CD4-positive, alpha-beta T cell treated with Interleukin-15 for 1 hour (primary cell): ENCODE measurements around the gene IGF1.
A peak's percentile ranks its signal among the peaks of the same experiment; 100 is the strongest.

ENCODE experiments used
- DNase-seq: peaks from one replicate; pipeline ENCODE4 v3.0.0-alpha.2; 2020

IGF1 gene

DNA sequence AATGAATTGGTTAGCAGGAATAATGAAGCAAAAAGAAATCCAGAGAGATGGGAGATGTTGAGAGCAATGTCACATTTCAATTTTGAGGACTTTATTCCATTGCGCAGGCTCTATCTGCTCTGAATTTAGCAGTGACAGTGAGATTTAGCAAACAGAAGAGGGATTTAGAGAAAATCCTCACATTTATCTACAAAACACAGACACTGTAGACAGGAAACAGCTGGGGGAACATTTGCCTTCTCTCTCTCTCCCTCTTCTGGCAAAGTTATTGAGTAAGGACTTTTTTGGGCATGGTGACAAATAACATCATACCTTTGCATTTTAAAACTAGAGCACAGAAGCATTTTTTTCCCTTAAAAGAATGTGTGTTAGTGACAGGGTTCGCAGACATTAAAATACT, at the start of gene IGF1:
Gene IGF1, minus strand, starts transcription at position 158 of the 400 bp plus-strand sequence. CDS start 182 bp downstream, outside the sequence.
- no peak for DNase-seq

DNA sequence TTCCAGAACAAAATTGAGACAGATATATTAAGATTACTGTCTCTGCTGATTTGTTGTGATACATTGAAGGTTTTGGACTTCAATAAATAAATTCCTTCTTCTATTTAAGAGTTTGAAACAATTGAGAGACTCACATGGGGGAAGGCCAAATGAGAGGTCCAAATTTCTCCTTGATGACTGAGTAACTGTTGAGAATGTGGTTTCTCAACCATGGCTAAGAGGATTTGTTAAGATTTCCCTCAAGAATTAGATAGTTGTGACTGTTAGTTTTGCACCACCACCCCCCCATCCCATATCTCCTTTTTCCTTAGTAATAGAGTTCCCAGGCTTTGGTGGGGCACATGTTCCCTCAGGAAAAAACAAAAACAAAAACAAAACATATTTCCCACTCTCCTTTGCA, 47.7 kb upstream of the IGF1 start:
- no peak for DNase-seq

DNA sequence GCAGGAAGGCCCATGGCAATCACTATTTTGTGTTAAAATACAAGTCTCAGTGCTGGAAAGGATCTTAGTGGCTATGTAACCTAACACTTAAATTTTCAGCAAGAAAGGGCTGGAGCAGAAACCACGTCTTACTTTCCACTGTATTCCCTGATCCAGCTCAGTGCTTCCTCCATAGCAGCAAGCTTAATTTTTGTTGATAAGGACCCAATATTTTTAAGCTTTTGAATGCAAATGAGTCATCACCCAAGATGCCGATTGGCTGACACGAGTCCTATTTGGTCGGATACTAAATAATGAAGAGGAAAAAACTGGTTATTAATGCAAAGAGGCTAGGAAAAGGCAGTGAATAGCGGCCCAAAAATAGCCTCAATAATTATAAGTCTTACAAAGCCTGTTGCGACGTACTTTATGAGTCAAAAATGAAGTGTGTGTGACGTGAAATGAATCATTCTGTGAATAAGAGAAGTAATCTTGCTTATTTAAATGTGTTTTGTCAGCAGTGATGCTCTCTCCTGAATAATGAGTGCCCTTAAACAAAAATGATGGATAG, 46.9 kb upstream of the IGF1 start:
- DNase-seq, result no peak

DNA sequence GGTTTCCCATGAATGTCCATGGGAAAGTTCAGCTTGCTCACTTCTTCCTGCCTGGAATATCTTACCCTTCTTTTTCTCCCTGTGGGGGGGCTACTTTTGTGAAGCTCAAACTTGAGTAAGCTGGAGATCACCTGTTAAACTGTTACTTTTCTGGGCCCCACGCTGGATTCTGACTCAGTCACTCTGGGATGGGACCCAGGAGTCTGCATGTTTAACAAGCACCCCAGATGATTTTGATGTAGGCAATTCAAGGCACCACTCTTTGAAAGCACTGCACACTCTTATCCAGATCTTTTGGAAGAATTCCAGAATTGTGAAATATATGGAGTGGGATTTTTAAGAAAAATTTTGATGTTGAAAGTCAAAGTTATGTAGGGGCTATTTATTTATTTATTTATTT, 46.3 kb upstream of the IGF1 start:
- DNase-seq, result no peak

DNA sequence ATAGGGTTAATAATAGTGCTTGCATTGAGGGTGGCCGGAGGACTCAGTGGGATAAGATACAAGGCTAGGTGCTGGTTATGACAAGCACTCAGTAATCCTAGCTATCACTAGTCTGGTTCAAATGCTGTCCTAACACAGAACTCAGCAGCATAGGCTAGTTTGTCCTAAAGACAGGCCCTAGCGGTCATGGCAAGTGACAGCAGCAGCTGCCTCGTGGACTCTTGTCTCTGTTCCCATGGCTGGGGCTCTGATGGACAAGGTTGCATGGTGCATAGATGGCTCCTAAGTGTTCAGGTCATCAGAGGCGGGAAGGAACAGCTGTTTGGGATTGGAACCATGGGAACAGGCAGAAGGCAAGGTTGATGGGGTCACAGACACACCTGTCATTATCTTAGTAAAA, 42.4 kb upstream of the IGF1 start:
- DNase-seq, result no peak

DNA sequence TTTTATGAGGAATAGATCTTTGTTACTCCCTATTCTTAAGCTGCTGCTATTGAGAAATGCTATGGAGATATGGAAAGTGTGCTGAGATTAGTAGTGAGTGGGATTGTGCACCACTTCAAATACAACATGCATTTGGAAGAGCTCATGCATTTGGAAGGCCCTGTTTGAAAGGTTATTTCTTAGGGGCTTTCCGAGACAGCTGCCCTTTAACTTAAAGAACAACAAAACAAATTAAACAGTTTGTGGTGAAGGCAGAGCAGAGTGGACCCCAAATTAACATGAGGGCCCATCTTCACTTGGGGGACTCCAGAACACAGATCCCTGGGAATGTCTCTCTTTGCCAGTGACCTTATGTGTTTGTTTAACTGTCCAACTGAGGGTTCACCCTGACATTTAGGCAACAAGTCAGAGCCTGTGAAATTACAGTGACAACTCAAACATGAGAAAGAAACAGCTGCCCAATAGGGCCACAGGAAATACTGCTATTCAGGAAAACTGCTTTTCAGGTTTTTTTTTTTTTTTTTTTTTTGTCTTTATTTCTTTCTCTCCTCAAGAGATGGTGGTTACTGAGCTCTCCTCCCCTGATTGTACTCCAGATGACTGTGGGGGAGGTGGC, 41.4 kb upstream of the IGF1 start:
- no peak for DNase-seq

DNA sequence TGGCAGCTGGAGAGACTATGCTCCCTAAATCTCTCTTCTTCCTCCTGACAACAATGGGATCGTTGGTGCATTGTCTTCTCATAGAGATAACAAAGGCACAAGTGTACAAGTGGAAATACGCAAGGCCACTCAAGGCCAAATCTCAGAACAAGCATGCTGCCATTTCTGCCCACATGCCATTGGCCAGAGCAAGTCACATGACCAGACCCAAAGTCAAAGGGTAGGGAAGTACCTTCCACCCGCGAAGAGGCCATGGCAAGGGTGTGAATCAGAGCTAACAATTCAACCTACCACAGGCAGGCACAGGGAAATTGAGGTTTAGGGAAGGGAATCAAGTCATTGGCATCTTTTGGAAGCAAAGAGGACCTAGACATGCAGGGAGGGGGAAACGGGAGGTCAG, 38.5 kb upstream of the IGF1 start:
- DNase-seq, result no peak

DNA sequence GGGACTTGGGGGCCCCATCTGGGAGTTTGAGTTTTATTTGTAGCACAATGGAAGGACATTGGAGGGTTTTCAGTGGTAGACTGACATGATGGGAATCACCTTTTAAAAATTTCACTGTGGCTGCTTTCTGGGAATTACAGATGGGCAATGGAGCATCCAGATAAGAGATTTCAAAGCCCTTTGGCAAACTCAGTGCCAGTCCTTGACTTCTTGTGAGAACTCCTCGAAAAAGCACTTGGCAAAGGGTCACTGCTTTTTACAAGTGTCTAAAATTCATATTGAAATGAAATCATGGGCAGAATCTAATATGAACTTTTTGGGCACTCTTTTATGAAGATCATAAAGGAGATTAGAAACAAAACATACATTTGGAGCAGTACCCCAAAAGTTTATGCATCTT, 34.3 kb upstream of the IGF1 start:
- no peak for DNase-seq

DNA sequence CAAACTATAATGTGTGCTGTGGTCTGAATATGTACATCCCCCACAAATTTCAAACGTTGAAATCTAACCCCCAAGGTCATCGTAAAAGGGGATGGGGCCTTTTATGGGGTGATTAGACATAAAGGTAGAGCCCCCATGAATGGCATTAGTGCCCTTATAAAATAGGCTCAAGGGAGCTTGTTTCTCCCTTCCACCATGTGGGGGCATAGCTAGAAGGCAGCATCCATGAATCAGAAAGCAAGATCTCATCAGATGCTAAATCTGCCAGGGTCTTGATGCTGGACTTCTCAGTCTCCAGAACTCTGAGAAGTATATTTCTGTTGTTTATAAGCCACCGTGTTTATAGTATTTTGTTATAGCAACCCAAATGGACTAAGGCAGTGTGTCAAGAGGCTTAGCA, 33.4 kb upstream of the IGF1 start:
- no peak for DNase-seq

DNA sequence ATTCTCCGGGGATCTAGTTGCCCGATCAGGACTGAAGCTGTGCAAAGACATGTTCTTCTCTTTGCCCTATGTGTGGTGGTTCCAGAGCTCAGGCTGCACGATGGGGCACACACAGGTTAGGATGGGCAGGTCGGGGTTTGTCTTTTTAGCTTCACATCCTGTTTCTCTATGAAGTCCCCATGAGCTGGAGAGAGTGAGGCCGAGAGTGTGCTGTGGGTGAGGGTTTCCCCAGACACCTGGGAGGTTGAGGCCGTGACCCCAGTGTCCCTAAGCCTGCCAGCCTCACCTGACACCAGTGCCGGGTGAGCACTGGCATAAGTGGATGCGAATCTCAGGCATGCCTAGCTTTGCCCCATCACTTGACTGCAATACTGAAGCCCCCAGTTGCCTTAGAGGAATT, 32.9 kb upstream of the IGF1 start:
- DNase-seq, result no peak

DNA sequence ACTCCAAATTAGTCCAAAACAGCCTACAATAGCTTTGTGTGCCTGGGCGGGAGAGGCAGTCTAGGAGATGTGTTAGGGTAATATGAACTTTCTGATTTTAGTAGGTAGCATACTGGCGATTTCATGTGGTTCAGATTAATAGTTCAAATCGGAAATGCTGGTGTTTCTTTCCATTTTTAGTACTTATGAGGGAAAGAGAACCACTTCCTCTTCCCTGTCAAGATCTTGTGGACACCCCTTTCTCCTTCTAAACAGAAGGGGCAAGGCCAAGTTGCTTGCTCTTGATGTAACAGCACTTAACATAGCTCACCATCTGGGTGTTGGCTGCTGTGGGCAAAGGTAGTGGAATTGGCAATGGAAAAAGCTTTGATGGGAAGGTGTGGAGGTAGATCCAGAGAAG, 32.2 kb upstream of the IGF1 start:
- no peak for DNase-seq

DNA sequence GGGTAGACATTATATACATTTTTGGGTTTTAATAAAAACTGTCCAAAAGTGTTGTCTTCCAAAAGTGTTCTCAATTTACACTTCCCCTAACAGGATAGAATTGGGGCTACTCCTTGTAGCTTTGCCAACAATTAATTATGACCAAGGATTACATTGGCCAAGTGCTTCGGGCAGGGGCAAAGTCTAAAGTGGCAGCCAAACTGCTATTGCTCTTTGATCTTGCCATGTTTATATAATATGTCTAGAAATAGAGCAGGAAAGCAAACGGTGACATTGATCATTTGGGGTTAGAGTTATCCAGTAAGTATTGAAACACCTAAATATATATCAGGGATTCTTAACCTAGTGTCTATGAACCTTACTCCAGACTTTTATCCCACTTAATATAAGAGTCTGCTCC, 31.2 kb upstream of the IGF1 start:
- DNase-seq, result no peak

DNA sequence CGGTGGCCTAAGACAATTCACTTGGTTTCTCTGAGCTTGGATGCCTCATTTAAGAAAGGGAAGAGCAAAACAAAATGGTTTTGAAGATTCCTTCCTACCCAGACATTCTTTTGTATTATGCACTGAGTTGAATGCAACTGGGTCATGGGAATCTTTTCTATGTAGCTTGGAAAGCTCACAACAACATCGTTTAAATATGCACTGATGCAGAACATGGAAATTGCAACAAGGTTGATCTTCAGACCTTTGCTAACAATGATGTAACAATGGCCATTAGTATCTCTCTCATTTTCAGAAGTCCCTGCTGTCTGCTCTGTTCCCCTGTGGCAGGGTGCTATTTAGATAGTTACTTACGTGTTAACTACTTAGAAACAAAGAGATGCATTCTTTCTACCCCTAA, 30.1 kb upstream of the IGF1 start:
- no peak for DNase-seq

DNA sequence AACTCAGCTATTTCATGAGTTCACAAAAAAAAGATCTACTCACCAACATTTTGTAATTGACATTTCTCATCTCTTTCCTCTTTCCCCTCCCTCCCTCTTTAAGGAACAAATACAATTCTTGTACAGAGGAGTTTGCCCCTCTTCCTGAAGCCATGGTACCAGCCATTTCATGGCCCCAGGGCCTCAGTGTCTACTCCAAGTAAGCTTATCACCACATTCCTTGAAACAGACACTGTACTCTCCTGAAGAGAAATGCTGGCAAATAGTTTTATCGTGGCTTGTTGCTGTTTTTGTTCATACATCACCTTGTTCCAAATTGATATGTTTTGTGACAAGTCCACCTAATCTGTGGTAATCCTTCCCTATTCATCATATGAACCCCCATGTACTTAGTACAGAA, 29.7 kb upstream of the IGF1 start:
- DNase-seq, result no peak

DNA sequence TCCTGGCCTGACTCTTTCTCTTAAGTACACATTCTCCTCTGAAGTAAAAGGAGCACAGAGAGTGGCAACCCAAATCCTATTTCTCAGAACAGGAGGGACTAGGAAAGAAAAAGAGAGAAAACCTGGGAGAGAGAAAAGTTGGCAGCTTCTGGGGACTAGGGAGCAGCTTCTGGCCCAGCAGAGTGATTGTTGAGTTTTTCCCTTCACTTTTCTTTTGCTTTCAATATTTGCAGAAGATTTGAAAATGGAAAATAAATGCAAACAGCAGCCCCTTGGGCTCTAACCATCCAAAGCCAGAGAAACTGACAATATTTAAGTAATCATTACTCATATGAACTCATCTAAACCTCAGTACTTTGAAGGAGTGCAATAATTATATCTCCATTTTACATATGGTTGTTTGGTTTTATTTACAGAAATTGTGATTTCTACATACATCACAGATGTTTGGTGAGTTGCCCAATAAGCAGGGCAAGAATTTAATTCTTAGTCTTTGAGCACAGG, 28.8 kb upstream of the IGF1 start:
- no peak for DNase-seq

DNA sequence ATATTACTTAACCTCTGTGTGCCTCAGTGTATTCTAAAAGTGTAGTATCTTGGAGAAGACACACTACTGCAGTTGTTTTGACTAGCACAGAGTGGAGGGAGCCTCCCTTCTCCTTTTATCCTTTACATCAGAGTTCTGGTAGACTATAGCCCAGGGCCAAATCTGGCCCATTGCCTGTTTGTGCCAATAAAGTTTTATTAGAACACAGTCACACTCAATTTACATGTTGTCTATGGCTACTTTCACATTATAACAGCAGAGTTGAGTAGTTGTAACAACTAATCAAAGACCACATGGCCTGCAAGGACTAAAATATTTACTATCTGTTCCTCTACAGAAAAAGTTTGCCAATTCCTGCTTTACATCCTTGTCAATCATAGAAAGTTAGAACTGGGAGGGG, 27.7 kb upstream of the IGF1 start:
- no peak for DNase-seq

DNA sequence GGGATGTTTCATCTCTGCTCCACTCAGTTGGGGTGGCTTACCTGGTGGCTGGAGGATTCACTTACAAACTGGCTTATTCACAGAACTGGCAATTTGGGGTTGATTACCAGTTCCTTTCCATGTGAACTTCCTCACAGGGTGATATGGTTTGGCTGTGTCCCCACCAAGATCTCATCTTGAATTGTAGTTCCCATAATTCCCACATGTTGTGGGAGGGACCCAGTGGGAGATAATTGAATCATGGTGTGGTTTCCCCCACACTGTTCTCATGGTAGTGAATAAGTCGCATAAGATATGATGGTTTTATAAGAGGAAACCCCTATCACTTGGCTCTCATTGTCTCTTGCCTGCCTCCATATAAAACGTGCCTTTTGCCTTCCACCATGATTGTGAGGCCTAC, 26.9 kb upstream of the IGF1 start:
- no peak for DNase-seq

DNA sequence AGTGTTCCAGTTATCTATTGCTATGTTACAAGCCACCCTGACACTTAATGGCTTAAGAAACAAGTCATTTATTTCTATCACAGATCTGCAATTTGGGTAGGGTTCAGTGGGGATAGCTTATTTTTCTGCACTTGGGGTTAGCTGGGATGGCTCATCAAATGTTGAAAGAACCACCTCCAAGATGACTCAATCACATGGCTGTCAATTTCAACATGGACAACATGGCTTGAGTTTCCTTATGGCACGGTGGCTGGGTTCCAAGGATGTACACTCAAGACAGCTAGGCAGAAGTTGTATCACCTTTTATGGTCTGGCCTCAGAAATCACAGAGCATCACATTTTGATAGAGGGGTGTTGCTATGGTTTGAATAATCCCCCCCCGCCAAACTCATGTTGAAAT, 24.5 kb upstream of the IGF1 start:
- DNase-seq, result no peak

DNA sequence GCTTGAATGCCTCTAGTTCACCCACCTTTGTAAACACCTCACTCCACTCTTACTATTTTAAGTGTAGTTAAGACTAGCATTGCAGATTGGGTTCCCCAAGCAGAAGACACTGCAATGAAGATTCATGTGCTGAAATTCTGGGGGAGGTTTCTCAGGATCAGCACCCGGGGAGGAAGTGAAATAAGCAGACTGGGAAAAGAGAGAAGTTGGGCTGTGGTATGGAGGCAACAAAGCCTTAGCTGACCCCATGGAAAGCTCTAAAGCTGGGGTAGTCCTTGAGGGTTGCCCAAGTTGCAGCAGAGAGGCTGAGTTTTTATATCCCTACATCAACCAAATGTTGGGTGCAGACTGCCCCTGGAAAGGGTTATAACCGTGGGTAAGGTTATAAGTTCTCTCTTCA, 23.9 kb upstream of the IGF1 start:
- DNase-seq, result no peak

DNA sequence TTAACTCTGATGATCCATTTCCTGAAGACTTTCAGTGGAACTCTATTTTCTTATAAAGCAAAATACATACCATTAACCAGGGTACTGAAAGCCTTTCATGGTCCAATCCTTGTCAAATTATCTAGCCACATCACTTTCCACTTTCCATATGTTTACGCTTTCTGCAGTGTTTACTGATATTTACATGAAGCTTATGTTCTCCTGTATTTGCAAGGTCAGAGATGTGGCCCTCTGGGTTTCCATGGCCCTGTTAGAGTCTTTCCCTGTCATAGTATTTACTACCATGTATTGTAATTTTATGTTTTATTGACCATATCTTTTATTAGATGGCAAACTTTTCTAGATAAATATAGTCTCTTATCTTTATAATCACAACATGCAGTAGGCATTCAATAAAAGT, 23.5 kb upstream of the IGF1 start:
- no peak for DNase-seq

DNA sequence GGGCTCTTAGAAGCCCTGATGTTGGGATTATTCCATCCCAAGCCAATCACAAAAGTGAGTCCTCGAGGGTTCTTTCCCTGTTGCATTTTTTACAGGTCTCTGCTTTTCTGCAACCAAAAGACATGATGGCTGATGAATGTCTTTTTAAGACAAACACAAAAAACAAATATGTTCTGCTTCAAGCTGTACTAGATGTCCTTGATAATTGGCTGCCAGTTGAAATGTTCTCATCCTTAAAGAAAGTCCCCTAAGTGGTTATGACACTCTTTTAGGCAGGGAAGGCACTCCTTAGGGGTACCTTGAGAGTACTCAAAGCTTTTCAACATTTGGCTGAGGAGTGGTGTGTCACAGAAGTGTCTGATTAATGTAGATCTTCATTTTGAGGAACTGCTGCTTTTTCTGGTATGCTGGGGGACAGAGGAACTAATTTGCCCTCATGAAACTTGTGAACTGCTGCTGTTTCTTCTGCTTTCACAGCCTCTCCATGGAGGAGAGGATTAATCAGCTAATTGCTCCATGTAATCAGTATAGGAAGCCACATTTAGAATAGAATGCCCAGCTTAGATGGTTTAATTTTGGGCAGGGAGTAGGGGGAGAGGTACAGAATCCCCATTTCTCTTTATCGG, 22.8 kb upstream of the IGF1 start:
- peak; percentile 20 for DNase-seq

DNA sequence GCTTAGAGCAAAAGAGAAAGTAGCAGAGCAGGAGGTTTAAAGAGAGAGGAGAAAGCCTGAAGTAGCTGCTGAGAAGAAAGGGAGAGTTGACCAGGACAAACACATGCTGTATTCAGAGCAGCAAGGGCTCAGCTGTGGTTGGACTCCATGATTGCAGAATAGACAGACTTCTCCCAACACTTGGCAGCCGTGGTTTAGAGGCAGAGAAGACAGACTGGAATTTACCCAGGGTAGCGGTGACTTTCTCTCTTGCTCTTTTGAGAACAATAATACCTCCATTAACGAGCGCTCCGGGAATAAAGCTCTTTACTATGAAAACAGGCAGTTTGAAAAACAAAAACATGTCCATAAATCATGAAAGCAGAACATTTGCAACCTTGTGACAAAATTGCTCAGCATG, 21.4 kb upstream of the IGF1 start:
- no peak for DNase-seq

DNA sequence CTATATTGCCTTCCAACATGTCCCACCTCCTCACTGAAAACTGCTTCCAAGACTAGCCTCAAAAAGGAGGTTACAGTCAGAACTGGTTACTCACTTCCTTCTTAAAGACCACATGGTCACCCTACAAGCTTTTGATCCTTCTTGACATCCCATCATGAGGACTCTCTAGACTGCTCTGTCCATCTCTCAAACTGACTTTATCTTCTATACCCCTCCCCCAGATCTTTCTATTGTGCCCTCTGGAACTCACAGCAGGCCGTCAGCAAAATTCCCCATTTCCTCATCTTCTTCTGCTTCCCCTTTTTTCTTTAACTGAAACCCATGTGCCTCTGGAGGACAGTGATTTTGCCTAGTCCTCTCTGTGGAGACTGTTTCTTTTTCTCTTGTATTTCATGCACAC, 18.1 kb upstream of the IGF1 start:
- peak; percentile 19 for DNase-seq

DNA sequence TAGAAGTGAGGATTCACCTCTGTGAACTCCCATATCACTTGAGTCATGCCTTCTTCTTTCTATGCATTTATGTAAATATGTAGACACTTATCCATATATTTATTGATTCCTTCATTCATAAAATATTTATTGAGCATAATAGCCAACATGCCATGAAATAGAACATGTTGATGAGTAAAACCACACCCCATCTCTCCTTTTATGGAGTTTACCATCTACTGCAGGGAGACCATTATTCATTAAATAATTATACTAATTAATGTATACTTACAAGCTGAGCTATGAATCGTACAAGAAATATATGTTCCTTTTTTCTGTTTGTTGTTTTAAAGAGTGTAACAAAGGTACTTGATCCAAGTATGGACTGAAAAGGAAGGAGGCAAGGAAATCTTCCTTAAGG, 17.4 kb upstream of the IGF1 start:
- DNase-seq, result no peak

DNA sequence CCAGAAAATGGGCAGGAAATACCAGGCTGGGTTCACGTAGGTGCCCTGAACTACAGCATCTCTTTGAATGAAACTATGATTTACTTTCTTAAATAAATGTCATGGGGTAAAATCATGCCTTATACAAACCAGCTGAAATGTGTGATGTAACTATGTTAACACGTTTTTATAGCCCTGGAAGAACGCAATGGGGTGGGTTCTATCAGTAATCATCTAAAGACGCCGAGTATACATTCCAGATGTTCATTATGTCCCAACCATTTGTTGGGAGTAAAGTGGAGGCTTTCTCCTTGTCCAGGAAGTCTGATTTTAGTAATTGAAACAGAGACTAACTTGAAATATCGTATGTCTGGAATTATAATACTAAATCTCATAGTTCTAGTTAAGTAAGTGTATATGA, 16.2 kb upstream of the IGF1 start:
- DNase-seq, result no peak
